ENCODE data around the gene SLC16A11.

- TF ChIP-seq CTCF (IDR thresholded peaks at IDR 0.05), result no peak
- no peak for TF ChIP-seq POLR2A (IDR thresholded peaks at IDR 0.05)
These were observed 46.7 kb downstream of the SLC16A11 start for GRCh38 chr17:6997171-6997570.

Data from right lobe of liver (tissue), 4 donors.